Aorta (tissue), 5 donors: ENCODE data around the gene AGFG1. TPM values are rescaled to one million over a fixed set of nuclear protein-coding genes. Genes with fewer than 3 reads are reported as not detected.

Experiments used
- ATAC-seq: fragments of 200-7000 bp; cut with Tn5 transposase; one replicate; pipeline ENCODE4 v1.9.1; 2022; ENCODE audit warnings: moderate library complexity; ENCODE audit not compliant: low FRiP score
- DNase-seq, 2 donors: peaks; one replicate each; pipeline ENCODE4 v3.0.0-alpha.2; 2020
- H3K27ac ChIP-seq, 2 donors: one replicate each; pipeline ENCODE4 v1.5.1; 2013; ENCODE audit warnings: low read length in 2 of 2, mild to moderate bottlenecking in 2 of 2, moderate library complexity in 2 of 2, control low read depth in 1 of 2, inconsistent platforms in 1 of 2, low read depth in 1 of 2
- H3K27me3 ChIP-seq, 2 donors: one replicate each; pipeline ENCODE4 v1.6.1; 2013; ENCODE audit warnings: control low read depth in 1 of 2, low read length in 1 of 2, mild to moderate bottlenecking in 1 of 2, moderate library complexity in 1 of 2; ENCODE audit not compliant: insufficient read depth in 2 of 2, control insufficient read depth in 1 of 2
- H3K36me3 ChIP-seq, 2 donors: one replicate each; pipeline ENCODE4 v1.6.1; 2013; ENCODE audit warnings: control low read depth in 1 of 2, low read length in 1 of 2, mild to moderate bottlenecking in 1 of 2; ENCODE audit not compliant: insufficient read depth in 2 of 2, control insufficient read depth in 1 of 2
- H3K4me1 ChIP-seq, 2 donors: one replicate each; pipeline ENCODE4 v1.6.1; 2013; ENCODE audit warnings: low read length in 2 of 2, control low read depth in 1 of 2, mild to moderate bottlenecking in 1 of 2, moderate library complexity in 1 of 2; ENCODE audit not compliant: insufficient read depth in 2 of 2, control insufficient read depth in 1 of 2
- H3K4me3 ChIP-seq, 2 donors: one replicate each; pipeline ENCODE4 v1.5.1; 2013; ENCODE audit warnings: low read length in 2 of 2, control low read depth in 1 of 2, mild to moderate bottlenecking in 1 of 2
- H3K9me3 ChIP-seq: one replicate; pipeline ENCODE4 v1.6.1; 2013; ENCODE audit warnings: mild to moderate bottlenecking, low read length; ENCODE audit not compliant: control insufficient read depth
- WGBS, 2 donors: extraction: QIAGEN DNeasy Blood & Tissue Kit; methylation state at CpG; one replicate each; pipeline ENCODE4 v1.1.7; 2013; 5-methylcytosine and 5-hydroxymethylcytosine counted together
- intact Hi-C, 2 donors: fragments of 100-400 bp; cut with DNase I; formaldehyde crosslinking; loops; one replicate each; pipeline versions ENCODE4 v1.14.2 to v1.15.0; 2022
- microRNA-seq, 2 donors: library from miRNA; unstranded; fragments of <30 nt; microRNA quantifications; one replicate each; pipeline ENCODE4 v1.2.0, GENCODE V29; 2020
- polyA plus RNA-seq, 2 donors: library from polyadenylated mRNA; stranded (reverse); fragments of 200-250 nt; gene quantifications; one replicate each; pipeline ENCODE4 v1.2.3, GENCODE V29; 2013
- total RNA-seq, 2 donors: library from RNA; stranded (reverse); fragmentation: NEBNext Ultra II Directional; extraction: Animal tissue kit (Norgen Biotek cat#: 25700); gene quantifications; one replicate each; pipeline ENCODE4 v1.2.1, GENCODE V29; 2021
- donor health status: healthy with polysubstance abuse.
- donor health status: Bipolar disorder and iron deficiency.
- donor health status: DM: no; HTN: no; CAD: no.
- donor health status: DM: no; HTN: no; CAD: no.
- donor health status: DM: yes; HTN: yes; CAD: no.

Gene AGFG1
- total and polyA plus RNA-seq, 4 donors = 27.0 to 82.9 (median 56.0) TPM

- no peak for DNase-seq
- H3K4me3 ChIP-seq = no peak overlapping the region
- H3K36me3 ChIP-seq = no peaks in the 10 kb centered on the region
- H3K9me3 ChIP-seq = no peaks in the 10 kb centered on the region
- no peak for ATAC-seq
- no peaks in the 10 kb centered on the region for H3K4me1 ChIP-seq
- H3K27me3 ChIP-seq = no peaks in the 10 kb centered on the region
- WGBS, 2 donors = 83 to 88% methylated on average over 16 of the region's 16 CpGs
- H3K27ac ChIP-seq = no peak overlapping the region
- intact Hi-C loops = no loop called here
Measured at GRCh38 chr2:227608561-227609338, 136.8 kb downstream of the AGFG1 start.

- Histone ChIP-seq H3K27ac (no peak overlapping the region), H3K9me3 (no peaks in the 10 kb centered on the region), H3K4me3 (no peak overlapping the region), H3K4me1 (no peaks in the 10 kb centered on the region), H3K36me3 (no peaks in the 10 kb centered on the region), H3K27me3 (no peaks in the 10 kb centered on the region)
- intact Hi-C loops = no loop called here
- DNase-seq (no peak), ATAC-seq (no peak)
- 89 to 91% methylated on average over 2 of the region's 2 CpGs for WGBS, 2 donors
Measured at GRCh38 chr2:227610123-227610522, 138.2 kb downstream of the AGFG1 start.

Small RNA genes lying within 50 kb of the gene (microRNA-seq; reads per million reads assigned to microRNA genes)
- 0 to 0.99 reads per million in 2 donors for gene MIR5703

Other genes starting within 250 kb of the AGFG1 start
- 10 to 100 TPM; 57.4 to 76.9 TPM for gene MFF, start 146.9 kb upstream of the AGFG1 start, total RNA-seq
- gene MFF, start 146.9 kb upstream of the AGFG1 start, polyA plus RNA-seq = 100 to 1,000 TPM in 1 of 2 donors, 10 to 100 TPM in 1; 97.6 to 119 TPM
- not detected for gene TM4SF20, start 92.8 kb upstream of the AGFG1 start, total RNA-seq
- gene TM4SF20, start 92.8 kb upstream of the AGFG1 start, polyA plus RNA-seq = 10 to 100 TPM in 1 of 2 donors, not detected in 1; 25.0 TPM
- gene SCYGR1, start 84.2 kb upstream of the AGFG1 start, total RNA-seq = not detected
- not detected for gene SCYGR1, start 84.2 kb upstream of the AGFG1 start, polyA plus RNA-seq
- gene SCYGR2, start 126.7 kb downstream of the AGFG1 start, total RNA-seq = not detected
- gene SCYGR2, start 126.7 kb downstream of the AGFG1 start, polyA plus RNA-seq = not detected
- not detected for gene SCYGR3, start 142.7 kb downstream of the AGFG1 start, total RNA-seq
- gene SCYGR3, start 142.7 kb downstream of the AGFG1 start, polyA plus RNA-seq = not detected
- gene SCYGR4, start 145.3 kb downstream of the AGFG1 start, total RNA-seq = not detected
- not detected for gene SCYGR4, start 145.3 kb downstream of the AGFG1 start, polyA plus RNA-seq
- gene SCYGR5, start 194.6 kb downstream of the AGFG1 start, total RNA-seq = not detected
- gene SCYGR5, start 194.6 kb downstream of the AGFG1 start, polyA plus RNA-seq = not detected
- 1 to 10 TPM; 2.8 to 5.1 TPM for gene SLC19A3, start 245.9 kb downstream of the AGFG1 start, total RNA-seq
- 1 to 10 TPM in 1 of 2 donors, under 1 TPM in 1; 0.63 to 1.0 TPM for gene SLC19A3, start 245.9 kb downstream of the AGFG1 start, polyA plus RNA-seq